Heart left ventricle (tissue), 16 donors: ENCODE results near the gene TEN1. TPM values are rescaled to one million over a fixed set of nuclear protein-coding genes. Genes with fewer than 3 reads are reported as not detected.

ENCODE experiments used
- ATAC-seq, 4 donors: fragments of 200-7000 bp; cut with Tn5 transposase; one replicate each; pipeline ENCODE4 v1.9.1; 2020 to 2022; ENCODE audit warnings: moderate library complexity in 4 of 4, mild to moderate bottlenecking in 3 of 4, moderate number of reproducible peaks in 1 of 4
- DNase-seq, 5 donors: peaks; one replicate each; pipeline ENCODE4 v3.0.0-alpha.2; 2020
- H3K27ac ChIP-seq, 12 donors: fragments of 200-600 bp; sonication (generic) in 4 of 12; one replicate each; pipeline versions ENCODE4 v1.5.0 to v1.8.0; 2016 to 2022; ENCODE audit warnings: mild to moderate bottlenecking in 2 of 12
- H3K27me3 ChIP-seq, 9 donors: fragments of 200-600 bp; sonication (generic) in 2 of 9; one replicate each; pipeline versions ENCODE4 v1.5.1 to v1.8.0; 2016 to 2022; ENCODE audit warnings: mild to moderate bottlenecking in 3 of 9
- H3K36me3 ChIP-seq, 9 donors: fragments of 200-600 bp; sonication (generic) in 2 of 9; one replicate each; pipeline versions ENCODE4 v1.5.0 to v1.8.0; 2018 to 2022; ENCODE audit warnings: mild to moderate bottlenecking in 2 of 9
- H3K4me1 ChIP-seq, 12 donors: fragments of 200-600 bp; sonication (generic) in 4 of 12; one replicate each; pipeline versions ENCODE4 v1.5.0 to v1.8.0; 2016 to 2022; ENCODE audit warnings: mild to moderate bottlenecking in 3 of 12
- H3K4me3 ChIP-seq, 12 donors: fragments of 200-600 bp; sonication (generic) in 4 of 12; one replicate each; pipeline versions ENCODE4 v1.5.0 to v1.8.0; 2017 to 2022; ENCODE audit warnings: mild to moderate bottlenecking in 9 of 12, moderate library complexity in 4 of 12
- H3K9me3 ChIP-seq, 12 donors: fragments of 200-600 bp; sonication (generic) in 4 of 12; one replicate each; pipeline versions ENCODE4 v1.5.0 to v1.8.0; 2016 to 2022; ENCODE audit warnings: mild to moderate bottlenecking in 1 of 12
- CTCF ChIP-seq, 12 donors: fragments of 200-600 bp; sonication (generic) in 4 of 12; IDR thresholded peaks; one replicate each; pipeline versions ENCODE4 v1.5.0 to v1.8.0; 2018 to 2022; ENCODE audit warnings: antibody characterized with exemption in 12 of 12, mild to moderate bottlenecking in 5 of 12
- POLR2A ChIP-seq, 2 donors: fragments of 450-650 bp; IDR thresholded peaks; one replicate each; pipeline ENCODE4 v1.6.1; 2017; ENCODE audit warnings: antibody characterized with exemption in 2 of 2, mild to moderate bottlenecking in 2 of 2, moderate library complexity in 2 of 2
- WGBS, 4 donors: extraction: QIAGEN DNeasy Blood & Tissue Kit in 2 of 4; methylation state at CpG; one replicate each; pipeline versions ENCODE4 v1.1.5 to v1.1.7; 2013 to 2018; 5-methylcytosine and 5-hydroxymethylcytosine counted together
- intact Hi-C, 10 donors: fragments of 100-400 bp; cut with DNase I; formaldehyde crosslinking; loops; one replicate each; pipeline versions ENCODE4 v1.11.1 to v1.14.2; 2022
- polyA plus RNA-seq, 2 donors: library from polyadenylated mRNA; stranded (reverse); fragments of 200-250 nt; gene quantifications; one replicate each; pipeline ENCODE4 v1.2.3, GENCODE V29; 2013
- total RNA-seq, 9 donors: library from RNA; depleted of rRNA in 2 of 9; stranded (reverse); fragments of >200 nt in 2 of 9; fragmentation: NEBNext Ultra II Directional in 3 of 9; extraction: Animal tissue kit (Norgen Biotek cat#: 25700) in 3 of 9; gene quantifications; one replicate each; pipeline versions ENCODE4 v1.1.0 to v1.2.4, GENCODE V29; 2016 to 2023
- donor health status: ischemic (EF 13 %, LVEDD 7.1; RV severe dilation, severe dysfunction).
- donor health status: healthy with polysubstance abuse.
- donor health status: DM: no; HTN: yes; CAD: no.
- donor health status: DM: no; HTN: no; CAD: no.
- donor health status: ischemic (EF 25% LVEDD 6.9; RV normal size, moderate dysfunction).
- donor health status: ischemic (EF 25% LVEDD 5.7; RV mildly dilated, moderate dysfunction).
- donor health status: healthy.
- donor health status: DM: yes; HTN: yes; CAD: no.
- donor health status: ischemic (EF 35%, LVEDD 5.7; RV mildly dilated, moderate dysfunction).
- donor health status: nonischemic (EF 11% LVEDD 7.7; RV severe dilation, severe dysfunction).
- donor health status: DM: yes; HTN: yes; CAD: no.
- donor health status: PGD.
- donor health status: ischemic (EF 29% LVEDD 5.4; RV normal size, mild dysfunction).
- donor health status: nonischemic (EF 23%, LVEDD 6.1; RV moderate dilation, normal function).

The TEN1 gene
- total and polyA plus RNA-seq, 11 donors: 3.3 to 22.1 (median 8.7) TPM

DNA sequence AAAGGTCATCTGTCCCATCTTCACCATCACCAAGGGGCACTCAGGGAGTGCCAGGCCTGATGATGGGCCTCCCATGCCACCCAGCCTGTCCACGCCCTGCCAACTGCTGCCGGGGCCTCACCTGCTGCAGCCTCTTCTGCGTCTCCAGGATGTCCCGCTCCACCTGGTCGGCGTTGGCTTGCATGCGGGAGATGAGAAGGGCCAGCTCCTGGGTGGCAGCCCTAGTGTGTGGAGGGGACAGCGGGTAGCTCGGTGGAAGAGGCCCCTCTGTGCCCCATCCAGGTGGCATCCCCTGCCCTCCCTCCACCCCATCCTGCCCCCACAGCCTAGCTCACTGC is 44.8 kb downstream of the TEN1 start:
- 93 to 96% (median 94%) methylated on average over 7 to 9 of the region's 9 CpGs for WGBS, 4 donors
- TF ChIP-seq CTCF (IDR thresholded peaks at IDR 0.05) (no peak), POLR2A (IDR thresholded peaks at IDR 0.05) (no peak)
- Histone ChIP-seq H3K4me3 (no peak overlapping the region), H3K36me3 (no peaks in the 10 kb centered on the region), H3K27ac (no peak overlapping the region), H3K27me3 (no peaks in the 10 kb centered on the region), H3K9me3 (no peaks in the 10 kb centered on the region), H3K4me1 (no peaks in the 10 kb centered on the region)
- ATAC-seq (no peak), DNase-seq (no peak)
- intact Hi-C loops: no loop called here

GRCh38 chr17:76024353-76024752 is 45.3 kb downstream of the TEN1 start:
- no peaks in the 10 kb centered on the region for H3K9me3 ChIP-seq
- DNase-seq (peak in 1 of 5 donors; percentile 28), ATAC-seq (no peak)
- H3K36me3 ChIP-seq: no peaks in the 10 kb centered on the region
- intact Hi-C loops: no loop called here
- WGBS, 4 donors: 88 to 96% (median 93%) methylated on average over 3 to 9 of the region's 9 CpGs
- H3K27ac ChIP-seq: no peak overlapping the region
- H3K4me3 ChIP-seq: no peak overlapping the region
- TF ChIP-seq CTCF (IDR thresholded peaks at IDR 0.05) (no peak), POLR2A (IDR thresholded peaks at IDR 0.05) (no peak)
- peaks cover 0 to 2% (median under 1%) of the 10 kb centered on the region in 12 donors for H3K4me1 ChIP-seq
- H3K27me3 ChIP-seq: no peaks in the 10 kb centered on the region

DNA sequence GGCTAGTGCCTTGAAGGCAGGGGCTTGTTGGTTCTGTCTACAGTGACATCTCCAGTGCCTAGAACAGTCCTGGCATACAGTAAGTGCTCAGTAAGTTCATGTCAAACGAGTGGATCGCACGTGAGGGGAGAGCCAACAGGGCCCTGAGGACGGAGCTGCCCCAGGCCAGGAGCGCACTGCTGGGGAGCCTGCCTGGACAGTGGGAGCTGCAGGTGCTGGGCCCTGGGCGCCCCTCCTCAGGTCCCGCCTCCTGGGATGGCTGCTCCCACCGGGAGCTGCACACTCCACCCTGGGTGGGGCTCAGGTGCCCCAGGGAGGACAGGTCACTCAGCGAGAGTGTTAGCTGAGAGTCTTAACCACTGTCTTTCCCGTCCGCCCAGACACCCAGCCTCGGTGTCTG is 46.3 kb downstream of the TEN1 start:
- Histone ChIP-seq H3K4me3 (no peak overlapping the region), H3K4me1 (peaks cover 0 to 10% (median 5%) of the 10 kb centered on the region in 12 donors), H3K27me3 (no peaks in the 10 kb centered on the region), H3K9me3 (no peaks in the 10 kb centered on the region), H3K27ac (peak overlapping the region in 1 of 12 donors; percentile 17), H3K36me3 (no peaks in the 10 kb centered on the region)
- TF ChIP-seq CTCF (IDR thresholded peaks at IDR 0.05): no peak
- no peak for TF ChIP-seq POLR2A (IDR thresholded peaks at IDR 0.05)
- ATAC-seq: no peak
- 83 to 91% (median 90%) methylated on average over 11 to 12 of the region's 12 CpGs for WGBS, 4 donors
- intact Hi-C loops: no loop called here
- DNase-seq: peak in 1 of 5 donors; percentile 28

- no peak overlapping the region for H3K4me3 ChIP-seq
- 76 to 83% (median 82%) methylated on average over 10 to 15 of the region's 15 CpGs for WGBS, 4 donors
- H3K4me1 ChIP-seq: peaks cover 0 to 10% (median 5%) of the 10 kb centered on the region in 12 donors
- DNase-seq (no peak), ATAC-seq (no peak)
- intact Hi-C loops: no loop called here
- H3K36me3 ChIP-seq: no peaks in the 10 kb centered on the region
- no peaks in the 10 kb centered on the region for H3K9me3 ChIP-seq
- H3K27me3 ChIP-seq: no peaks in the 10 kb centered on the region
- H3K27ac ChIP-seq: peak overlapping the region in 1 of 12 donors; percentile 57
- no peak for TF ChIP-seq POLR2A (IDR thresholded peaks at IDR 0.05)
- TF ChIP-seq CTCF (IDR thresholded peaks at IDR 0.05): no peak
Observed at GRCh38 chr17:76026714-76027158, 47.7 kb downstream of the TEN1 start.
